Epithelial cell of proximal tubule (primary cell): ENCODE data around the gene IKZF1. TPM values are rescaled to one million over a fixed set of nuclear protein-coding genes. Genes with fewer than 3 reads are reported as not detected.

Experiments used
- DNase-seq: peaks from one replicate; pipeline ENCODE4 v3.0.0-alpha.2; 2011; ENCODE audit warnings: low read depth
- H3K4me3 ChIP-seq: 2 replicates; pipeline ENCODE4 v1.5.1; 2011; ENCODE audit warnings: low read depth, mild to moderate bottlenecking, low read length
- CTCF ChIP-seq: conservative IDR thresholded peaks from 2 replicates; pipeline ENCODE4 v1.5.1; 2012; ENCODE audit warnings: low read depth, mild to moderate bottlenecking, low read length
- total RNA-seq: library from RNA; depleted of rRNA; stranded (reverse); fragments of >200 nt; gene quantifications from 2 replicates; pipeline ENCODE4 v1.2.3, GENCODE V29; 2015

IKZF1 gene
- total RNA-seq, 1 donor from 2014 or later: not detected

DNA sequence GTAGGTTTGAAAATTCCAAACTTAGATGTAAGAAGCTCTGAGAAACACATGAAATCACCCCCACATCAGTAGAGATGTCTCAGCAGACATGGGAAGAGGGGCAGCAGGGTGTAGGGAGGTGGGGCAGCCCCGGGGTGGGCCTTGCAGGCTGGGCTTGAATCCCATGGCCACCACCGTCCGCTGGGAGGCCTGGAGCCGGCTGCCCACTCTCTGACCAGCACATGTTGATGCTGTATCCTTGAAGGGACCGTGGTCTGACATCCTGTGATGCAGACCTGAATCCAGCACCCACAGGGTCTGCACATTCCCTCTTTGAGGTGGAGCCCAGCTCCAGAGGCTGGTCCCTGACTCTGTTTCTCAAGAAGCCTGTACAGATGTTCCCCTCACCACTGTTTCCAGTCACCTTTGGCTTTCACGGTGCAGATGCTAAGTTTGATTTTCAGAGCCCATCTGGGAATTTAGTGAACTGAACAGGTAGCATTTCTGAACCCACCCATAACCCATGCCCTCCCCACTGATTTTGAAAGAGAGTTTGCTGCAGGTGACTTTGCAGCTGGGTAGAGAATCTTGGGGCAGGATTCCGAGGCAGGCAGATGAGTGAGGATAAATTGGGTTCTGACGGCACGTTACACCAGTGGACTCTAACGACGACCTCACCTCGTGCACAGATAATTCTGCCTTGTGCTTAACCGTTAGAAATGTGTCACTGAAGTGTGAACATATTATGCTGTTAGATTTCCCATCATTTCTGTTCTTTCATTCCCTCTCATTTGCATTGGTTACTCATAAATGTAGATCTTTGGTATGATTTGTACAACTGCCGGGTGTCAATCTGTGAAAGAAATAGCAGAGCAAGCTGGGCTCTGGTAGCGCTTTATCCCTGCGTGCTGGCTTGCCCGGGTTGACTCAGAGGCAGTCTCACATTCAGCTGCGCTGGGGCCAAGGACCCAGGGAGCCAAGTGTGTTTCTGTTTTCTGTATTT lies 45.7 kb downstream of the IKZF1 start:
- DNase-seq: no peak
- TF ChIP-seq CTCF: no peak

DNA sequence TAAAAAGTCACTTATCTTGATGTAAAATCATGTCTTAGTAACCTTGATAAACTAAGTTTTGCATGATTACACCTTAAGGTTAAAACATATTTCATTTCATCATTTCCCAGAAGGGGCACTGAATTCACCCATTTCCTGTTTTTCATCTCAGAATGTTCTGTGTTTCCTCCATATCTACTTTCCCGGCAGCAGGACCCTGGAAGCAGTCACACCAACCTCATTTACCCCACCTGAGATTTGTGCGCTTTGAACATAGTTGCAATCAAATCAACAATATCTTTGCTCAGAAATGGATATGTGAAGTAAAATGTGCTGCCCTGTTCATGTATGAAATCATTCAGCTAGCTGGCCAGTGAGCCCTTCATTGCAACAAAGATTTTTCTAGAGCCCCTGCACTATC lies 46.8 kb downstream of the IKZF1 start:
- no peak overlapping the region for H3K4me3 ChIP-seq
- no peak for TF ChIP-seq CTCF
- DNase-seq: no peak

More for the DNA sequence above, 45.7 kb downstream of the IKZF1 start:
- no peak overlapping the region for H3K4me3 ChIP-seq

- no peak overlapping the region for H3K4me3 ChIP-seq
- DNase-seq: no peak
- no peak for TF ChIP-seq CTCF
Measured at GRCh38 chr7:50352282-50352681, 47.8 kb downstream of the IKZF1 start.

DNA sequence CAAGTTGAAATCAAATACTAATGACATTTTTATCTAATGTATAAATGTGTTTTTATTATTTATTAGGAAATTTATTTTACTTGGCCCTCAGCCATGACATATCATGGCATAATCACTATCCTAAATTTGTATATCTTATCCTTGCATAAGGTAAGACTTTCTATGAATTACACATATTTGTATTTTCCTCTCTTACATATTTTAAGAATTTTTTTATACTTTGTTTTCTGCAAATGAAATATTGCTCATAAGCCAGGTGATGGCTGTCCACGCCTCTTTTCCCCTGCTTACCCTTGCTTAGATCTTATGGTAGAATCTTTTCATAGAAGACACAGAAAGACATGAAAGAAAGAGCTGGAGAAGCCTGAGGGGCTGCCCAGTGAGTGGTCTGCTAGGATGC lies 48.2 kb downstream of the IKZF1 start:
- TF ChIP-seq CTCF: no peak
- no peak for DNase-seq
- no peak overlapping the region for H3K4me3 ChIP-seq

DNA sequence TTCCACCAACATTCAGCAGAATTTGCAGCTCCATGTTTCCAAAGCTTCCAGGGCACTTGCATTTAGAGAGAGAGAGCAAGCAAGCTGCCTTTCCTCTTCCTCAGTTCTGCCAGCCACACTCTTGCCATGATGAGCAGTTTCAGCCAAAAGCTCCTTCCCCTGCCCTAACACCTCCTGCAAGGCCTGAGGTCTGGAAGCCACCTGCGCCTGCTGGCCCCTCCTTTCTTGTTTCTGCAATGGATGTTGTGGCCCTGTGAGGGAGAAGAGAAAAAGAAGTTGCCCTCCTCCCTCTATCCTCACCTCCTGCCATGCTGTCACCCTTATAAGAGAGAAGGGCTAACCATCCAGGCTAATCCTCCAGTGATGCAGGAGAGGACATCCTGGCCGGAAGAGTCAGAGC lies 48.7 kb downstream of the IKZF1 start:
- TF ChIP-seq CTCF: no peak
- no peak for DNase-seq
- no peak overlapping the region for H3K4me3 ChIP-seq

DNA sequence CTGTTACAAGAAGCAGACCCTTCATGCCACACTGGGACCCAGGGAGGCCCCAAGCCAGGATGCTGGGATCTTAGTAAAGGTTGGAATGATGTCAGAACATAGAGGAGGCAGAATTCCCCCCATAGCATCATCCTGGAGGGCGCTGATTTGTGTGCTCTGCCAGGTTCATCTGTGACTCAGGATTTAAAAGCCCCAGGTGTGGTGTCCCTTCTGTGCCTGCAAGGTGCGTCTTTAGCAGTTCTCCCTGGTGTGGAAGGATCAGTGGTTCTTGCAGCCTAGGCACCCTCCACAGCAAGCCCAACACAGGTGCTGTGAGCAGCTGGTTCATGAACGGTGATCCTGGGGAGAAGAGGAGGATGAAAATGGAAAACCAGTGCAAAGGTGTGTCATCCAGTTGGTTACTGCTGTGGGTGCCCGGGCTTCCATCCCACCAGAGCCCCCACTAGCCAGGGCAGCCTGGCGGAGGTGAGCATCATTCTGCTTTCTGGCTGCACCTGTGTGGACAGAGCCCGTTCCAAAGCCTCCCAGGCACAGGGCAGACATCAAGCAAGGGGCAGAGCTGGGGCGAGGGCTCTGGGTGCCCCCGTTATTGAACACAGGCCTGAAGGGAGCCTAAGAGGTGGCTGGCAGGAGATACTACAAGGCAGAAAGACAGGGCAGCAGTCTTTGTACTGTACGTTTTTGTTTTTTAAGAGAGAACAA lies 49.5 kb downstream of the IKZF1 start:
- DNase-seq: no peak
- TF ChIP-seq CTCF: no peak
- no peak overlapping the region for H3K4me3 ChIP-seq
